ENCODE measurements around the gene RGSL1. TPM values are rescaled to one million over a fixed set of nuclear protein-coding genes. Genes with fewer than 3 reads are reported as not detected.

RGSL1 gene
- polyA plus RNA-seq, 1 donor from 2014 or later: not detected

- H3K4me3 ChIP-seq (ENCODE audit: low read length): peak within 1 kb of the TSS; percentile 56
- no peaks in the 10 kb centered on the region for H3K36me3 ChIP-seq (ENCODE audit: insufficient read depth, low read length)
- H2AFZ ChIP-seq (ENCODE audit: low read depth, low read length): no peak within 1 kb of the TSS
- H3K9ac ChIP-seq (ENCODE audit: low read length): no peak within 1 kb of the TSS
- H3K9me2 ChIP-seq (ENCODE audit: insufficient read depth, low read length): no peaks in the 10 kb centered on the region
- TF ChIP-seq REST (IDR thresholded peaks at IDR 0.05; ENCODE audit: borderline replicate concordance) (no peak), EP300 (conservative IDR thresholded peaks at IDR 0.05; ENCODE audit: poor library complexity, severe bottlenecking) (no peak), EZH2 (IDR thresholded peaks at IDR 0.05; ENCODE audit: borderline replicate concordance, insufficient read depth, low read length, poor library complexity, severe bottlenecking) (no peak), RAD21 (conservative IDR thresholded peaks at IDR 0.05) (no peak), POLR2AphosphoS5 (IDR thresholded peaks at IDR 0.05) (no peak), TAF1 (IDR thresholded peaks at IDR 0.05; ENCODE audit: low read depth) (no peak), MXI1 (conservative IDR thresholded peaks at IDR 0.05; ENCODE audit: poor library complexity, severe bottlenecking) (no peak), CTCF (IDR thresholded peaks at IDR 0.05; ENCODE audit: poor library complexity, severe bottlenecking) (no peak), SMC3 (conservative IDR thresholded peaks at IDR 0.05; ENCODE audit: poor library complexity) (no peak)
- H3F3A ChIP-seq (ENCODE audit: insufficient read depth, low read length, poor library complexity, severe bottlenecking): no peaks in the 10 kb centered on the region
- no peaks in the 10 kb centered on the region for H3K79me2 ChIP-seq (replicated peaks; ENCODE audit: insufficient read depth, low read length)
- no peak within 1 kb of the TSS for H3K4me2 ChIP-seq (ENCODE audit: low read length)
- H3K27me3 ChIP-seq (ENCODE audit: insufficient read depth, low read depth, low read length): peaks cover 17% of the 10 kb centered on the region
- H3K9me3 ChIP-seq (ENCODE audit: low read length): no peaks in the 10 kb centered on the region
- H4K20me1 ChIP-seq (ENCODE audit: insufficient read depth): no peaks in the 10 kb centered on the region
- H3K27ac ChIP-seq (ENCODE audit: low read length): no peak within 1 kb of the TSS
Observed at GRCh38 chr1:182604175-182605164, 154.5 kb downstream of the RGSL1 start, which contains the start of gene RGS16. Gene RGS16 (minus strand): TSS chr1:182604389. CDS start chr1:182604259, 130 bp downstream.

GRCh38 chr1:182607566-182607965, 157.6 kb downstream of the RGSL1 start:
- H4K20me1 ChIP-seq (ENCODE audit: insufficient read depth): no peaks in the 10 kb centered on the region
- no peaks in the 10 kb centered on the region for H3K9me2 ChIP-seq (ENCODE audit: insufficient read depth, low read length)
- peaks cover 17% of the 10 kb centered on the region for H3K27me3 ChIP-seq (ENCODE audit: insufficient read depth, low read depth, low read length)
- H2AFZ ChIP-seq (ENCODE audit: low read depth, low read length): no peak overlapping the region
- H3K36me3 ChIP-seq (ENCODE audit: insufficient read depth, low read length): no peaks in the 10 kb centered on the region
- no peak overlapping the region for H3K9ac ChIP-seq (ENCODE audit: low read length)
- no peak overlapping the region for H3K4me2 ChIP-seq (ENCODE audit: low read length)
- TF ChIP-seq SMC3 (conservative IDR thresholded peaks at IDR 0.05; ENCODE audit: poor library complexity) (no peak), REST (IDR thresholded peaks at IDR 0.05; ENCODE audit: borderline replicate concordance) (no peak), EZH2 (IDR thresholded peaks at IDR 0.05; ENCODE audit: borderline replicate concordance, insufficient read depth, low read length, poor library complexity, severe bottlenecking) (no peak), EP300 (conservative IDR thresholded peaks at IDR 0.05; ENCODE audit: poor library complexity, severe bottlenecking) (no peak), MXI1 (conservative IDR thresholded peaks at IDR 0.05; ENCODE audit: poor library complexity, severe bottlenecking) (no peak), RAD21 (conservative IDR thresholded peaks at IDR 0.05) (no peak), TAF1 (IDR thresholded peaks at IDR 0.05; ENCODE audit: low read depth) (no peak), CTCF (IDR thresholded peaks at IDR 0.05; ENCODE audit: poor library complexity, severe bottlenecking) (no peak), POLR2AphosphoS5 (IDR thresholded peaks at IDR 0.05) (no peak)
- no peaks in the 10 kb centered on the region for H3K79me2 ChIP-seq (replicated peaks; ENCODE audit: insufficient read depth, low read length)
- H3K4me3 ChIP-seq (ENCODE audit: low read length): no peak overlapping the region
- H3K27ac ChIP-seq (ENCODE audit: low read length): no peak overlapping the region
- H3K9me3 ChIP-seq (ENCODE audit: low read length): no peaks in the 10 kb centered on the region
- no peaks in the 10 kb centered on the region for H3F3A ChIP-seq (ENCODE audit: insufficient read depth, low read length, poor library complexity, severe bottlenecking)

All from neural cell (in vitro differentiated cells).